ENCODE measurements around the gene CSNK1A1.
A peak's percentile ranks its signal among the peaks of the same experiment; 100 is the strongest.

- no peak for TF ChIP-seq GATA2 (CRISPR knock-in tag; IDR thresholded peaks at IDR 0.05)
- TF ChIP-seq EP300 (IDR thresholded peaks at IDR 0.05; ENCODE audit: borderline replicate concordance in 1 of 2, low read depth in 1 of 2, low read length in 1 of 2): peak; percentile 51 to 76; a peak in 3 of 4 replicates
- TF ChIP-seq CTCF (IDR thresholded peaks at IDR 0.05): no peak
- TF ChIP-seq SIN3A (IDR thresholded peaks at IDR 0.05; ENCODE audit: borderline replicate concordance, low read depth, low read length): no peak; the same call in 1 of the 2 replicates
- TF ChIP-seq POLR2AphosphoS5 (IDR thresholded peaks at IDR 0.05; ENCODE audit: low read depth, low read length): peak; percentile 67; the same call in 1 of the 2 replicates
- no peak for TF ChIP-seq RAD21 (IDR thresholded peaks at IDR 0.05; ENCODE audit: low read length)
- TF ChIP-seq USF2 (IDR thresholded peaks at IDR 0.05; ENCODE audit: borderline replicate concordance, low read depth, low read length): no peak
- TF ChIP-seq, protein P1, sequence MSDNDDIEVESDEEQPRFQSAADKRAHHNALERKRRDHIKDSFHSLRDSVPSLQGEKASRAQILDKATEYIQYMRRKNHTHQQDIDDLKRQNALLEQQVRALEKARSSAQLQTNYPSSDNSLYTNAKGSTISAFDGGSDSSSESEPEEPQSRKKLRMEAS (IDR thresholded peaks at IDR 0.05; ENCODE audit: low read depth): peak; percentile 78
- peak; percentile 96 for TF ChIP-seq PBX3 (IDR thresholded peaks at IDR 0.05)
- no peak for TF ChIP-seq EZH2phosphoT487 (IDR thresholded peaks at IDR 0.05; ENCODE audit: borderline replicate concordance, low read depth)
- no peak for TF ChIP-seq FOXM1 (IDR thresholded peaks at IDR 0.05; ENCODE audit: low read depth)
- 0 out of 2 replicates have a peak, but pooled peaks have one; percentile 30 for TF ChIP-seq ZBTB33 (IDR thresholded peaks at IDR 0.05; ENCODE audit: borderline replicate concordance, low read depth)
These were observed 105.4 kb downstream of the CSNK1A1 start for GRCh38 chr5:149445739-149446369.

All from SK-N-SH (cell line).